Testis (tissue), 3 donors: ENCODE results near the gene ZNF555. TPM values are rescaled to one million over a fixed set of nuclear protein-coding genes. Genes with fewer than 3 reads are reported as not detected.
"Not testable (repeated sequence)": the region's sequence is repeated elsewhere in the genome, so short reads cannot be mapped to it uniquely, and the experiment has no call there.

Source experiments
- DNase-seq: peaks from one replicate; pipeline ENCODE4 v3.0.0-alpha.2; 2019
- H3K27ac ChIP-seq, 2 donors: fragments of 200-600 bp; sonication (generic); one replicate each; pipeline ENCODE4 v1.5.1; 2019
- H3K27me3 ChIP-seq: fragments of 200-600 bp; sonication (generic); one replicate; pipeline ENCODE4 v1.5.1; 2019
- H3K36me3 ChIP-seq: fragments of 200-600 bp; sonication (generic); one replicate; pipeline ENCODE4 v1.5.1; 2017; ENCODE audit warnings: low read depth; ENCODE audit errors: missing control alignments
- H3K4me1 ChIP-seq: fragments of 200-600 bp; sonication (generic); one replicate; pipeline ENCODE4 v1.5.1; 2019
- H3K4me3 ChIP-seq, 2 donors: fragments of 200-600 bp; sonication (generic); one replicate each; pipeline ENCODE4 v1.5.1; 2017 to 2019
- H3K9me3 ChIP-seq: fragments of 200-600 bp; sonication (generic); one replicate; pipeline ENCODE4 v1.5.1; 2017
- CTCF ChIP-seq, 3 experiments: fragments of 450-650 bp in 2 of 3; fragments of 200-600 bp in 1 of 3; sonication (generic) in 1 of 3; IDR thresholded peaks; one replicate each; pipeline ENCODE4 v1.5.1; 2016 to 2019; ENCODE audit warnings: antibody characterized with exemption in 3 of 3, mild to moderate bottlenecking in 2 of 3, moderate library complexity in 1 of 3
- POLR2A ChIP-seq: fragments of 450-650 bp; IDR thresholded peaks from one replicate; pipeline ENCODE4 v1.6.1; 2017; ENCODE audit warnings: antibody characterized with exemption, mild to moderate bottlenecking, moderate library complexity
- WGBS, 2 donors: methylation state at CpG; one replicate each; pipeline ENCODE4 v1.1.5; 2018; 5-methylcytosine and 5-hydroxymethylcytosine counted together
- intact Hi-C: fragments of 100-400 bp; cut with DNase I; formaldehyde crosslinking; loops from one replicate; pipeline ENCODE4 v1.15.1; 2023; ENCODE audit warnings: low total_unique reads
- polyA plus RNA-seq: library from polyadenylated mRNA; stranded (reverse); fragments of 350-450 nt; fragmentation: Illumina TruSeq; extraction: RNeasy Lipid Tissue Mini Kit (QIAGEN cat#74804); gene quantifications from one replicate; pipeline ENCODE4 v1.2.3, GENCODE V29; 2014; ENCODE audit warnings: low read depth, low replicate concordance; ENCODE audit not compliant: insufficient read depth
- total RNA-seq, 2 donors: library from RNA; depleted of rRNA; stranded (reverse); fragments of >200 nt; gene quantifications; one replicate each; pipeline ENCODE4 v1.2.3, GENCODE V29; 2016

ZNF555 gene
- total and polyA plus RNA-seq, 3 donors from 2014 or later, result 7.1 to 8.5 (median 7.2) TPM

DNA sequence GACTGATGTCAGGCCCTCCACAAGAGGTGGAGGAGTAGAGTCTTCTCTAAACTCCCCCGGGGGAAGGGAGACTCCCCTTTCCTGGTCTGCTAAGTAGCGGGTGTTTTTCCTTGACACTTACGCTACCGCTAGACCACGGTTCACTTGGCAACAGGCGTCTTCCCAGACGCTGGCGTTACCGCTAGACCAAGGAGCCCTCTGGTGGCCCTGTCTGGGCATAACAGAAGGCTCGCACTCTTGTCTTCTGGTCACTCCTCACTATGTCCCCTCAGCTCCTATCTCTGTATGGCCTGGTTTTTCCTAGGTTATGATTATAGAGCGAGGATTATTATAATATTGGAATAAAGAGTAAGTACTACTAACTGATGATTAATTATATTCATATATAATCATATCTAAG lies 30.9 kb downstream of the ZNF555 start:
- H3K27me3 ChIP-seq, H3K9me3 ChIP-seq, H3K27ac ChIP-seq, intact Hi-C loops, H3K36me3 ChIP-seq, H3K4me3 ChIP-seq, H3K4me1 ChIP-seq: not testable (repeated sequence)
- 25 to 33% methylated on average over 2 to 6 of the region's 11 CpGs for WGBS, 2 donors
- peak; percentile 48 for DNase-seq
- peak in 1 of 3 experiments; percentile 32 for TF ChIP-seq CTCF (IDR thresholded peaks at IDR 0.05)

DNA sequence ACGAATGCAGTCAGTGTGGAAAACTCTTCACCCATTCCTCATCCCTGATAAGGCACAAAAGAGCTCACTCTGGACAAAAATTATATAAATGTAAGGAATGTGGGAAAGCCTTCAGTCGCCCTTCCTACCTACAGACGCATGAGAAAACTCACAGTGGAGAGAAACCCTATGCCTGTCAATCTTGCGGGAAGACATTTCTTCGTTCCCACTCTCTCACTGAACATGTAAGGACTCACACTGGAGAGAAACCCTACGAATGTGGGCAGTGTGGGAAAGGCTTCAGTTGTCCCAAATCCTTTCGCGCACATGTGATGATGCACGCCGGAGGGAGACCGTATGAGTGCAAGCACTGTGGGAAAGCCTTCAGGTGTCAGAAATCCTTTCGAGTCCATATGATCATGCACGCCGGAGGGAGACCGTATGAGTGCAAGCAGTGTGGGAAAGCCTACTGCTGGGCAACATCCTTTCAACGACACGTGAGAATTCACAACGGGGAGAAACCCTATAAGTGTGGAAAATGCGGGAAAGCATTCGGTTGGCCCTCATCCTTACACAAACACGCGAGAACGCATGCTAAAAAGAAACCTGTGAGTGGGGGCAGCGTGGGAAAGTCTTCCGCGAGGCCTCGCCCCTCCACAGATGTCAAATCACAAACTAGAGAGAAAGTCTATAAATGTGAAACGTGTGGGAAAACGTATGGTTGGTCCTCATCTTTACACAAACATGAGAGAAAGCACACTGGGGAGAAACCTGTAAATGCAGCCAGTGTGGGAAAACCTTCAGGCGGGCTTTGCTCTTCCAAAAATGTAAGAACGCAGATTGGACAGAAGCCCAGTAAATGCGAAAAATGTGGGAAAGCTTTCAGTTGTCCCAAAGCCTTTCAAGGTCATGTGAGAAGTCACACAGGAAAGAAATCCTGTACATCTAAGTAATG lies 36.4 kb downstream of the ZNF555 start:
- intact Hi-C loops, result no loop called here
- WGBS, 2 donors, result 91% methylated on average over 32 of the region's 32 CpGs
- no peak overlapping the region for H3K4me3 ChIP-seq

GRCh38 chr19:2883686-2884439 lies 42.6 kb downstream of the ZNF555 start:
- no peaks in the 10 kb centered on the region for H3K27me3 ChIP-seq
- WGBS, 2 donors, result 68 to 77% methylated on average over 14 of the region's 14 CpGs
- intact Hi-C loops, result loop anchor here (10.0 kb wide), 1 partner anchor 239 kb away; no protein-coding TSS in a partner anchor
- peak; percentile 63 for DNase-seq
- TF ChIP-seq CTCF (IDR thresholded peaks at IDR 0.05) (no peak), POLR2A (no peak)
- H3K4me3 ChIP-seq, result no peak overlapping the region
- H3K4me1 ChIP-seq, result peaks cover 8% of the 10 kb centered on the region
- H3K9me3 ChIP-seq, result no peaks in the 10 kb centered on the region
- H3K27ac ChIP-seq, result no peak overlapping the region
- H3K36me3 ChIP-seq, result no peaks in the 10 kb centered on the region

More for the DNA sequence above, 36.4 kb downstream of the ZNF555 start:
- no peaks in the 10 kb centered on the region for H3K27me3 ChIP-seq
- H3K4me1 ChIP-seq, result no peaks in the 10 kb centered on the region
- no peak overlapping the region for H3K27ac ChIP-seq
- H3K9me3 ChIP-seq, result no peaks in the 10 kb centered on the region
- H3K36me3 ChIP-seq, result no peaks in the 10 kb centered on the region
- no peak for DNase-seq
- no peak for TF ChIP-seq POLR2A
- TF ChIP-seq CTCF (IDR thresholded peaks at IDR 0.05), result no peak

DNA sequence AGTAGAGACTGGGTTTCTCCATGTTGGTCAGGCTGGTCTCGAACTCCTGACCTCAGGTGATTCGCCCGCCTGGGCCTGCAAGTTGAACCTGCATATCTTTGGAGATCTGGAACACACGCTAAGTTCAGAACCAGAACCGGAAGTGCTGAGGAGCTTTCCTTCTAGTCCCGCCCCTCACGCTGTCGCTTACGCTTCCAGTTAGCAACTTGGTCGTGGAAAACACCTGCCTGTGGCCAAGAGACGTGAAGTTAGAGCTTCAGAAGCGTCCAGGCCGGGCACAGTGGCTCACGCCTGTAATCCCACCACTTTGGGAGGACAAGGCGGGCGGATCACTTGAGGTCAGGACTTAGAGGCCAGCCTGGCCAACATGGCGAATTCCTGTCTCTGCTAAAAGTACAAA lies 44.5 kb downstream of the ZNF555 start:
- intact Hi-C loops, result loop anchor here (10.0 kb wide), 1 partner anchor 241 kb away; no protein-coding TSS in a partner anchor
- Histone ChIP-seq H3K27me3 (no peaks in the 10 kb centered on the region), H3K36me3 (no peaks in the 10 kb centered on the region), H3K4me1 (peaks cover 8% of the 10 kb centered on the region), H3K27ac (no peak overlapping the region), H3K4me3 (peak overlapping the region in 1 of 2 donors; percentile 32), H3K9me3 (no peaks in the 10 kb centered on the region)
- DNase-seq, result no peak
- WGBS, 2 donors, result 64 to 70% methylated on average over 15 to 17 of the region's 17 CpGs
- no peak for TF ChIP-seq CTCF (IDR thresholded peaks at IDR 0.05)
- TF ChIP-seq POLR2A, result no peak
